NCI-H2227 (cell line): ENCODE measurements around the gene FAF2.
"Not testable (repeated sequence)": the region's sequence is repeated elsewhere in the genome, so short reads cannot be mapped to it uniquely, and the experiment has no call there.

Experiments
- DNase-seq: peaks from one replicate; lab custom pipeline; 2025; ENCODE audit not compliant: unreplicated experiment; lab: John Stamatoyannopoulos, UW

Gene FAF2

GRCh38 chr5:176541338-176542134 lies 93.4 kb downstream of the FAF2 start:
- peak; percentile 36 for DNase-seq

- DNase-seq = no peak
Observed at GRCh38 chr5:176542135-176542595, 94.0 kb downstream of the FAF2 start.

DNA sequence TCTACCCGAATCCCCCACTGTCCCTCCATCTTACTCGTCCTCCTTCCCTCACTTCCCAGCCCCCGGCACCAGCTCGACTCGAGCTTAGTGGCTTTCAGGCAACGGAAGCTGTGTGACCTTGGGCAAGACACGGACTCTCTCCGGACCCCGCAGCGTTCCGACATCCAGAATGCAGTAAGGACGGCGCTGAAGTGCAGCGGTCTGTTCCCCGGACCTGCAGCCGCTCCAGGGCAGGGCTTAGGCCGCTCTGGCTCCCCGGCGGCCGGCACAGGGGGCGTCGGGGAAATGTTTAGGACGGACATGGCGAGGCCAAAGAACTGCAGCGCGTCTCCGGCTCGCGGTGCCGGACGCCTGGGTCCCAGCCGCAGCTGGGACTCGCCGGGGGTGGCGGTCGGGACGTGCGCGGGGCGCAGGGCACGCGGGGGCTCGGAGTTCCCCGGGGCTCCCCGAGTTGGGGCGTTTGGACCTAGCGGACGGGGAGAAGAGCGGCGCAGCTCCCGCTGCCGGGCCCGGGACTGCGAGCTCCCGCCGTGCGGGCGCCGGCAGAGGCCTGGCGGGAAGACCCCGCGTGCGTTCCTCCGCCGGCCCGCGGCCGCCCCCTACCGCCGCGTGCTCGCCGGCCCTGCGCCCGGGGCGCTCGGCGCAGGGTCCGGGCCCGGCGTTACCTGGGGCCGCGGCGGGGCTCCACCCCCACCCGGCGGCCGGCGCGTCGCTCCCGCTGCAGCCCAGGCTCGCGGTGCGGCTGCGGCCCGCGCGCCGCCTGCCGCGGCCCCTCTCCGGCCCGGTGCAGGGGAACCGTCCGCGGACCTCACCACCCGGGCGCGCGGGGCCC lies 94.6 kb downstream of the FAF2 start:
- DNase-seq = peak; percentile 62

DNA sequence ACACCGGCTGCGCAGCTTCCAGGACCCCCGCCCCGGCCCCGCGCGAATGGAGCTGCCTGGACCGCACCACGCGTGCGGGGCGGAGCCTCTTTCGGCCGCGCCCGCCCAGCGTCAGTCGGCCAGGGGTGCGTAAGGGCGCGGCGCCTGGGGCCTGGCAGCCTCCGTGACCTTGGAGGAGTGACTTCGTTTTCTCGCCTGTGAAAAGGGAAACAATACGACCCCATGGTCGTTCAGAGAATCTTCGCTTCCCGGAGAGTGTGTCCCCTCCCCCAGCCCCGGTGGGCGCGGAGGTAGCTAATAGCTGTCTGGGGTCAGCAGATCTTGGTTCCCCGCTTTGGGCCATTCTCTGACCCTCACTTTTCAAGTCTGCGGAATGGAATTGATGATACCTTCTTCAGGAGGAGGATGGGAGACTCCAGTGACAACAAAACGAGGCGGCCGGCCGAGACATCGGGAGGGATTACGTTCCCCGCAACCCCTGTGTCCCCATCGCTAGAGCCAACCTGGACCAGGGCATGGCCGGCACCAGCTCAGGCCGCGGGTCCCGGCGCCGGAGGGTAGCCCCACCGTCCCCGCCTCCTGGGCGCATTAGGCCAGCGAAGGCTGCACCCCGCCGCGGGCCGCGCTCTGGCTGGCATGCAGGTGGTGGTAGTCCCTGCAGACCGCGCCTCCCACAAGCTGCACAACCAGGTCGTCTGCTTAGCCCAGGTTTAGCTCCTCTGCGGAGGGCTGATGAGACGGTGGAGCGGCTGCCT lies 95.4 kb downstream of the FAF2 start:
- peak; percentile 72 for DNase-seq

DNA sequence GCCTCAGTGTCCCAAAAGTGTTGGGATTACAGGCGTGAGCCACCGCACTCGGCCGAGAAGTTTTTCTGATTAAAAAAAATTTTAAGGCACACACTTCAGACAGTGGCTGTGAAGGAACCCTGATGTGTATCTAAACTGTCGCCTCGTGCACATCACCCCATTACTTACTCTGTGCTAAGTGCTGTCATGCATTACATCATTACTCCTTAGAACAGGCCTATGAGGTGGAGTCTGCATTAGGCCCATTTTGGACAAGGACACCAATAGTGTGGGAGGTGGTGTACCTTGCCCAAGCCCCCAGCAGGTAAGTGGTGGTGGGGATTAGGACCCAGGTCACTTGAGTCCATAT lies 97.2 kb downstream of the FAF2 start:
- DNase-seq = no peak

GRCh38 chr5:176545737-176546509 lies 97.7 kb downstream of the FAF2 start:
- no peak for DNase-seq

GRCh38 chr5:176547802-176548201 lies 99.6 kb downstream of the FAF2 start:
- no peak for DNase-seq

- no peak for DNase-seq
Observed at GRCh38 chr5:176548967-176549444, 100.8 kb downstream of the FAF2 start, which contains the start of gene CDHR2. CDHR2 (plus strand) TSS chr5:176549342; CDS start chr5:176565353, 16,011 bp downstream.

DNA sequence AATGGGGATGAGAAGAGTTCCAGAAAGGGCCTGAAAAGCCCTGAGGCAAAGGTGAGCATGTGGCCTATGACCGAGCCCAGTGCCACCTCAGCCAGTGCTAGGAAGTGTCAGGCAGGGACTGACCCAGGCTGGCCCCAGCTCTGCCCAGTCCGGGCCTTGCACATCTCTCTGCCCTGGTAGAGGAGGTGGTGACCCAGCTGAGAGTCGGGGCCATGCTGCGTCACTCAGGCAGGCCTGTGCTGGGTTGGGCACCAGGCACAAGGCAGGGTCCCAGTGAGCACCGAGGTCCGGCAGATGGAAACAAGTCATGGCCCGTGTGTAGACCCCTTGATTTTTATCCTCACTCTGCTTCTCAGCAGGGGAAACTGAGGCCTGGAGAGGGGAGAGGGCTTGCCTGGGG lies 101.7 kb downstream of the FAF2 start:
- DNase-seq = no peak

DNA sequence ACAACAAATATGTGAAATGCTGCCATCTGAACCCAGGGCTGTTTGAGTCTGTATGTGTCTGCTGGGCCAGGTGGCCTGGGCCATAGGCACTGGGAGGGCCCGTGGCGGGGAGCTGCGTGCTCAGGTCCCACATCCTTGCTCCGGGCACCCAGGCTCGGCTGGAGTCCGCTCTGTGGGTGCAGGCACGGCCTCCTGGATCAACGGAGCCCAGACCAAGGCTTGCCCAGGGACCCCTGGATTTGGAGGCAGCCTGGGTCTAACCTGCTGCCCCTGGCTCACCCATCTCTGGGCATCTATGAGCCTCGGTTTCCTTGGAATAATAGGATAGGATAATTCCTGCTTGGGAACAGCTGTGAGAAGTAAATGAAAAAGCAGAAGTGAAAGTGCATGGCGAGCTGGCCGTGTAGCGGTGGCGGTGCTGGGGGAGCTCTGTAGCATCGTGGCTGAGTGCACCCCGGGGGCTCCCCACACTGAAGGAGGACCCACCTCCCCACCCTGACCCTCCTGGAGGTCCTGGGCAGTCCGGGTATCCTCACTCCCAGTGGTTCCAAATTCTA lies 102.2 kb downstream of the FAF2 start:
- no peak for DNase-seq

DNA sequence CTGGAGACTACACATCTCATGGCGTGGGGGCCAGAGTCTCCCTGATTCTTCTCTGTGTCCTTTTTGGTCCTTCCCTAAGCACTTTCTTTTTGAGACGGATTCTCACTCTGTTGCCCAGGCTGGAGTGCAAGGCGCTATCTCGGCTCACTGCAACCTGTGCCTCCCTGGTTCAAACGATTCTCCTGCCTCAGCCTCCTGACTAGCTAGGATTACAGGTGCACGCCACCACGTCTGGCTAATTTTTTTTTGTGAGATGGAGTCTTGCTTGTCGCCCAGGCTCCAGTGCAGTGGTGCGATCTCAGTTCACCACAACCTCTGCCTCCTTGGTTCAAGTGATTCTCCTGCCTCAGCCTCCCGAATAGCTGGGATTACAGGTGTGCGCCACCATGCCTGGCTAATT lies 102.8 kb downstream of the FAF2 start:
- not testable (repeated sequence) for DNase-seq

- no peak for DNase-seq
Observed at GRCh38 chr5:176552332-176552869, 104.2 kb downstream of the FAF2 start.

DNA sequence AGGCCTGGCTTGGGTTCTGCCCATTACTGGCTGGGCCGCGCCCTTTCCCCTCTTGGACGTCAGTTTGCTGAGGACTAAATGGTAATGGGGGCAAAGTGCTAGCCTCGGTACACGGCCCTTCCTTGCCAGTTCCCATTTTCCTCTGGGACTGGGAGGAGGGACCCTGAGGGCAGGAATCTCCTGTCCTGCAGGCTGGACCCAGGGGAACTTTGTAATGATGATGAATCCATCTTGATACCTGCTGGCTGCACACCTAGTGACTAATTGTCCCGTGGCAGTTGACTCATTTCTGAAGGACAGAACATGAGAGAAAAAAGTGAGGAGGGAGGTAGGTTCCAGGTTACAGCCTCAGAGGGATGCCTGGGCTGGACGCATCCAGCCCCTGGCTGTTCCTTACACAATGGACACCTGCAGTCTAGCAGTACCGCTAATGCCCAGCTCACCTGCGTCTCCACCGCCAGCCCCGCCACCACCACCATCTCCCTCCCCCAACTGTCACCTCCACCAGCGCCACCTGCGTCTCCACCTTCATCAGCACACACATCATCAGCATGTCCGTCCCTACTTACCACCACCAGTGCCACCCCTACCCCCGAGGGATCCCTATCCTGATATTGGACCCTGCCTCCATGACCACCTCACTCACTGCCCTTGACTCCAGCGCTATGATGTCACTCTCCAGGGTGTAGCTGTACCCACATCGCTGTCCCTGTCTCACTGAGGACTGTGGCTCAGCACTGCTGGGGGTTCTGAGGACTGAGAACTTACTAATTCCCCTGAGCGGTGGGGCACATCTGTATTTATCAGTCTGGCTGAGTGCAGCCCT lies 105.3 kb downstream of the FAF2 start:
- no peak for DNase-seq

DNA sequence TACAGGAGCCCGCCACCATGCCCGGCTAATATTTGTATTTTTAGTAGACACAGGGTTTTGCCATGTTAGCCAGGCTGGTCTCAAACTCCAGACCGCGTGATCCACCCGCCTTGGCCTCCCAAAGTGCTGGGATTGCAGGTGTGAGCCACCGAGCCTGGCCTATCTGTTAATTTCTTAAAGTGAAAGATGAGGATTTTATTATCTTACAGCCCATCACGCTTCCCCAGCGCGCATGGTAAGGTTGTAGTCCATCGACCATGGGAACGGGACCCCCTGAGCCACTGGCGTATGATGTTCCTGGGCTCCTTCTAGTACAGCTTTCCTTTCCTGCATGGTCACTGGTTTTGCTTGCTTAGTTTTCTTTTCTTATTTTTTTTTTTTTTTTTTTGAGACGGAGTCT lies 109.7 kb downstream of the FAF2 start:
- DNase-seq = no peak
